ENCODE results near the gene SLC6A13. TPM values are rescaled to one million over a fixed set of nuclear protein-coding genes. Genes with fewer than 3 reads are reported as not detected.

SLC6A13 gene
- total and polyA plus RNA-seq, 2 of the 8 experiments (the other 6 are each of a cell fraction or from before 2014, with no cell fraction given), result 0.03 TPM; not detected in 1

- no peaks in the 10 kb centered on the region for H3K9me3 ChIP-seq (ENCODE audit: insufficient read depth in 2 of 2, low read depth in 1 of 2, low read length in 1 of 2)
- H2AFZ ChIP-seq (ENCODE audit: low read length), result no peak overlapping the region
- no peak overlapping the region for H3K9ac ChIP-seq (replicated peaks in 1 of 4; ENCODE audit: extremely low read depth in 1 of 4, low read depth in 3 of 4, low read length in 3 of 4)
- DNase-seq (ENCODE audit: low read depth in 1 of 2, low spot score in 2 of 2) (no peak), FAIRE-seq (no peak)
- H3K56ac ChIP-seq (replicated peaks; ENCODE audit: insufficient read length, low read depth, low read length), result no peak overlapping the region
- no peak overlapping the region for H2BK12ac ChIP-seq (ENCODE audit: low read depth, low read length)
- no peak overlapping the region for H3K23ac ChIP-seq (ENCODE audit: insufficient read length)
- no peak overlapping the region for H2BK15ac ChIP-seq (ENCODE audit: low read length)
- peaks cover 7 to 18% (median 12%) of the 10 kb centered on the region in 4 experiments for H3K4me1 ChIP-seq (replicated peaks in 1 of 4; ENCODE audit: control insufficient read depth in 3 of 4, insufficient read depth in 4 of 4, low read length in 3 of 4)
- no peak overlapping the region for H4K8ac ChIP-seq (ENCODE audit: extremely low read depth, insufficient read depth, low read length)
- H3K79me1 ChIP-seq (ENCODE audit: low read depth, low read length), result no peaks in the 10 kb centered on the region
- H3K79me2 ChIP-seq (ENCODE audit: control insufficient read depth in 1 of 2, insufficient read depth in 2 of 2, low read length in 2 of 2), result no peaks in the 10 kb centered on the region
- no peak overlapping the region for H3K18ac ChIP-seq (ENCODE audit: extremely low read depth, low read length)
- H4K20me1 ChIP-seq (replicated peaks in 1 of 2; ENCODE audit: control insufficient read depth in 1 of 2, insufficient read depth in 2 of 2, low read length in 2 of 2), result peaks cover 0 to 4% of the 10 kb centered on the region in 2 experiments
- no peak overlapping the region for H2BK20ac ChIP-seq (ENCODE audit: low read length)
- 92% methylated on average over 4 of the region's 4 CpGs; no CpG with 5 or more reads in 1 of the 2 experiments for WGBS, 2 experiments (ENCODE audit: extremely low coverage in 1 of 2, insufficient coverage in 1 of 2, insufficient read length in 1 of 2, insufficient replicate concordance in 2 of 2, low coverage in 1 of 2, low lambda C conversion rate in 2 of 2, missing lambda C conversion rate in 1 of 2)
- CTCF ChIA-PET (ENCODE audit: partially characterized antibody), result interaction anchor here (1.0 kb wide), 1 partner anchor 15 kb away, joined by 3 read pairs; no protein-coding TSS in a partner anchor
- H4K91ac ChIP-seq (replicated peaks; ENCODE audit: insufficient read length, low read length), result no peak overlapping the region
- H3K23me2 ChIP-seq (ENCODE audit: low read depth, low read length), result peaks cover 5% of the 10 kb centered on the region; the same call in 1 of the 2 replicates
- H2BK5ac ChIP-seq (ENCODE audit: low read depth, low read length), result no peak overlapping the region
- H3K4ac ChIP-seq (replicated peaks; ENCODE audit: insufficient read length, low read depth, low read length), result no peak overlapping the region
- POLR2A ChIA-PET (ENCODE audit: partially characterized antibody), result no interaction called here
- H2BK120ac ChIP-seq (replicated peaks; ENCODE audit: low read depth, low read length), result no peak overlapping the region
- no peak overlapping the region for H3K14ac ChIP-seq (ENCODE audit: insufficient read length)
- no peak overlapping the region for H4K5ac ChIP-seq (ENCODE audit: insufficient read length, low read depth, low read length)
- no peaks in the 10 kb centered on the region; a peak in 1 of 8 replicates for H3K36me3 ChIP-seq (ENCODE audit: control insufficient read depth in 2 of 4, insufficient read depth in 4 of 4, low read length in 3 of 4)
- TF ChIP-seq TEAD4 (IDR thresholded peaks at IDR 0.05; ENCODE audit: low read depth, low read length) (no peak), CEBPB (IDR thresholded peaks at IDR 0.05; ENCODE audit: low read depth, low read length) (no peak), CTBP2 (IDR thresholded peaks at IDR 0.05; ENCODE audit: borderline replicate concordance, insufficient read depth, insufficient read length, low read length) (no peak), SP2 (IDR thresholded peaks at IDR 0.05; ENCODE audit: low read length) (no peak), GTF2F1 (IDR thresholded peaks at IDR 0.05; ENCODE audit: borderline replicate concordance, low read depth, low read length) (no peak), SAP30 (IDR thresholded peaks at IDR 0.05; ENCODE audit: insufficient read depth, insufficient replicate concordance, low read length) (no peak), PHF8 (conservative IDR thresholded peaks at IDR 0.05; ENCODE audit: low read depth, low read length) (no peak), NANOG (IDR thresholded peaks at IDR 0.05; ENCODE audit: insufficient read depth, low read depth, low read length, poor library complexity, severe bottlenecking) (no peak), TAF1 (IDR thresholded peaks at IDR 0.05; ENCODE audit: low read depth, low read length) (no peak)
- no peak overlapping the region for H3K27ac ChIP-seq (ENCODE audit: low read depth, low read length)
- no peak overlapping the region; a peak in 1 of 4 replicates for H3K4me2 ChIP-seq (ENCODE audit: insufficient read depth in 1 of 2, low read depth in 2 of 2, low read length in 2 of 2)
- peaks cover 5 to 55% (median 35%) of the 10 kb centered on the region in 4 experiments for H3K27me3 ChIP-seq (replicated peaks in 1 of 4; ENCODE audit: control insufficient read depth in 3 of 4, extremely low read depth in 1 of 4, insufficient read depth in 3 of 4, low read length in 3 of 4)
- no peak overlapping the region for H3K4me3 ChIP-seq (ENCODE audit: extremely low read depth in 1 of 4, insufficient read depth in 2 of 4, low read depth in 3 of 4, low read length in 4 of 4)
- no peak overlapping the region for H2AK5ac ChIP-seq (ENCODE audit: low read depth, low read length)
These were observed 57.6 kb downstream of the SLC6A13 start for GRCh38 chr12:205026-205425.
